ENCODE measurements around the gene ACADS.

The ACADS gene

DNA sequence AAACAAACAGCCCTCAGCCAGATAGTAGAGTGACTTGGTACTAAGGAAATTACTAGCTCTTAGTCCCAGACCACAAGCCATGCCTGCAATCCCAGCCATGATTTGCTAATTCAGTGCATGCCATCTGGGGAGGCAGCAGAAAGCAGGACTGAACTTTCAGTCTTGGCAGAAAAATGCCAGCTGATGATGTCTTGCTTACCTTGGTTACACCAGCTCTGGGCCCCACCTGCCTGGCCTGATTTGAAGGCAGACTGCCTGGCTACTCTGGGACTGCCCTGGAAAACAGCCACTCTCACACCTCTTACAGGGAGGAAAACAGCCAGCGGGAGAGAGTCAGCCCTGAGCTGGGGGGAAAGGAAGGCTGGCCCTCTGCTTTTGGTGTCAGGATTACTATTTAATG lies 20.0 kb upstream of the ACADS start:
- POLR2A ChIA-PET: no interaction called here
- no peak overlapping the region for H3K4me3 ChIP-seq (ENCODE audit: low read depth, low read length)
- CTCF ChIA-PET: interaction anchor here (1.1 to 1.2 kb wide), 3 partner anchors 11 to 124 kb away, joined by 3 read pairs; partner anchors contain the start of gene POP5
- DNase-seq (ENCODE audit: low read depth, low spot score): no peak
- TF ChIP-seq, protein P1, sequence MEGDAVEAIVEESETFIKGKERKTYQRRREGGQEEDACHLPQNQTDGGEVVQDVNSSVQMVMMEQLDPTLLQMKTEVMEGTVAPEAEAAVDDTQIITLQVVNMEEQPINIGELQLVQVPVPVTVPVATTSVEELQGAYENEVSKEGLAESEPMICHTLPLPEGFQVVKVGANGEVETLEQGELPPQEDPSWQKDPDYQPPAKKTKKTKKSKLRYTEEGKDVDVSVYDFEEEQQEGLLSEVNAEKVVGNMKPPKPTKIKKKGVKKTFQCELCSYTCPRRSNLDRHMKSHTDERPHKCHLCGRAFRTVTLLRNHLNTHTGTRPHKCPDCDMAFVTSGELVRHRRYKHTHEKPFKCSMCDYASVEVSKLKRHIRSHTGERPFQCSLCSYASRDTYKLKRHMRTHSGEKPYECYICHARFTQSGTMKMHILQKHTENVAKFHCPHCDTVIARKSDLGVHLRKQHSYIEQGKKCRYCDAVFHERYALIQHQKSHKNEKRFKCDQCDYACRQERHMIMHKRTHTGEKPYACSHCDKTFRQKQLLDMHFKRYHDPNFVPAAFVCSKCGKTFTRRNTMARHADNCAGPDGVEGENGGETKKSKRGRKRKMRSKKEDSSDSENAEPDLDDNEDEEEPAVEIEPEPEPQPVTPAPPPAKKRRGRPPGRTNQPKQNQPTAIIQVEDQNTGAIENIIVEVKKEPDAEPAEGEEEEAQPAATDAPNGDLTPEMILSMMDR (IDR thresholded peaks at IDR 0.05; ENCODE audit: insufficient read depth, low read length, missing control alignments): no peak

DNA sequence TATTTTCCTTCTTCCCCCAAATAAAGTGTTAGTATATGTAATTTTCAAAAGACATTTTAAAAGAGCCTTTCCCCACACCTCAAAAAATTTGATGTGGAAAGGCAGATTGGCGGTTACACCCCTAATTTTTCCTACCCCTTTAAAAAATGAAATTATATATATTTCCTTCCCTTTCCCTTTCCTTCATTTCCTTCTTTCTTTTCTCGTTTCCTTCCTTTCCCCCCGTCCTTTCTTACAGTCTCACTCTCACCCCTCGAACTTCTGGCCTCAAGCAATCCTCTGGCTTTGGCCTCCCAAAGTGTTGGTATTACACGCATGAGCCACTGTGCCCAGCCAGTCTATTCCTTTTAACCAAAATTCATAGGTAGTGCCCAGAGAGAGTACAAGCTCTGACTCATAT lies 19.6 kb upstream of the ACADS start:
- ChIA-PET CTCF (interaction anchor here (1.1 to 1.2 kb wide), 3 partner anchors 11 to 125 kb away, joined by 3 read pairs; partner anchors contain the start of gene POP5), POLR2A (no interaction called here)
- no peak overlapping the region for H3K4me3 ChIP-seq (ENCODE audit: low read depth, low read length)
- TF ChIP-seq, protein P1 (IDR thresholded peaks at IDR 0.05; ENCODE audit: insufficient read depth, low read length, missing control alignments): no peak
- DNase-seq (ENCODE audit: low read depth, low spot score): no peak

DNA sequence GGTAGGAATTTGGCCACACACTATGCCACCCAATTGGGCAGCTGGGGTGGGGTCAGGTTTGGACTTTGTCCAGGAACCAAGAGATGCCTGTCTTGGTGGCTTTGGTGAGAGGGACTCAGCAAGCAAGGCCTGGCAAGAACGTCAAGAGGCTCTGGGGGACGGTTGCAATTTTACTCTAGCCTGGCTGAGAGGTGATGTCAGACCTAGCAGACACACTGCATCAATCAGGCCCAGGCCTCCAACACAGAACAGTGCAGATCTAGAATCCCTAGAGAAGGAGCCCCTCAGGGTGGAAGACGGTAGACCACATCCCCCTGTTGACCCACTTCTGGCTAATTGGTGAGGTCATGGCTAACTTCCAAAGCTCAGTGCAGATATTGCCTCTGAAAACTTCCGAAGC lies 17.0 kb upstream of the ACADS start:
- POLR2A ChIA-PET: no interaction called here
- no peak for DNase-seq (ENCODE audit: low read depth, low spot score)
- TF ChIP-seq, protein P1 (IDR thresholded peaks at IDR 0.05; ENCODE audit: insufficient read depth, low read length, missing control alignments): no peak
- CTCF ChIA-PET: interaction anchor here (1.2 to 4.4 kb wide), 3 partner anchors 18 to 126 kb away, joined by 3 to 48 read pairs (median 3); no protein-coding TSS in a partner anchor
- H3K4me3 ChIP-seq (ENCODE audit: low read depth, low read length): no peak overlapping the region

DNA sequence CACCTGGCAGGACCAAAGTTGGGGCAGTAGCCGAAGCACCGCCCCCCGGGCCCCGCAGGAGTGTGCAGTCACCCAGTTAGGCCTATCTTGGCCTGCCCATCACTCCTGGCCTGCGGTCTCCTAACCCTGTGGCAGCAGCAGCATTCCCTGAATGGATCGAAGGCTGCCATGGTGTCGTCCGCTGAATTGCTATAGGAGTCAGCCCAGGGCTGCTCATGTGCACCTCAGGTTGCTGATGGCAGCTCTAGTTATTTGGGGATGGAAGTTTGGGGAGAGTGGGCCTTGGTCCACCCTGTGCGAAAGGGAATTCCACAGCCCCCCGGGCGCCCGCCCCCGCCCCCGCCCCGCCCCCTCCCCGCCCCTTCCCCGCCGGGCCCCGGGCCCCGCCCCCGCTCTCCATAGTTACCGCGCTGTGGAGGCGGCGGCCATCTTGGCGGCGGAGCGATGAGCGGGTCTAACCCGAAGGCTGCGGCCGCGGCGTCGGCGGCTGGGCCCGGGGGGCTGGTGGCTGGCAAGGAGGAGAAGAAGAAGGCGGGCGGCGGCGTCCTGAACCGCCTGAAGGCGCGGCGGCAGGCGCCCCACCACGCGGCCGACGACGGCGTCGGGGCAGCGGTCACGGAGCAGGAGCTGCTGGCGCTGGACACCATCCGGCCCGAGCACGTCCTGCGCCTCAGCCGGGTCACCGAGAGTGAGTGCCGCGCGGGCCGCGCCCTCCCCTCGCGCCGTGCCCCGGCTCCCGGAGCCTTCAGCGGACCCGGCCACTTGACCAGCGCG lies 15.4 kb upstream of the ACADS start, which contains the start of gene UNC119B:
TSS of gene UNC119B (plus strand) at position 428 of the 774 bp plus-strand sequence. CDS start at position 445, 17 bp downstream.
- POLR2A ChIA-PET: interaction anchor here (2.3 kb wide), 1 partner anchor 10 kb away, joined by 10 read pairs; no protein-coding TSS in a partner anchor
- TF ChIP-seq, protein P1 (IDR thresholded peaks at IDR 0.05; ENCODE audit: insufficient read depth, low read length, missing control alignments): no peak
- H3K4me3 ChIP-seq (ENCODE audit: low read depth, low read length): peak within 1 kb of the TSS; percentile 75
- DNase-seq (ENCODE audit: low read depth, low spot score): no peak
- CTCF ChIA-PET: interaction anchor here (0.8 to 4.4 kb wide), 7 partner anchors 10 to 300 kb away, joined by 3 to 48 read pairs (median 15); partner anchors contain the start of gene POP5

DNA sequence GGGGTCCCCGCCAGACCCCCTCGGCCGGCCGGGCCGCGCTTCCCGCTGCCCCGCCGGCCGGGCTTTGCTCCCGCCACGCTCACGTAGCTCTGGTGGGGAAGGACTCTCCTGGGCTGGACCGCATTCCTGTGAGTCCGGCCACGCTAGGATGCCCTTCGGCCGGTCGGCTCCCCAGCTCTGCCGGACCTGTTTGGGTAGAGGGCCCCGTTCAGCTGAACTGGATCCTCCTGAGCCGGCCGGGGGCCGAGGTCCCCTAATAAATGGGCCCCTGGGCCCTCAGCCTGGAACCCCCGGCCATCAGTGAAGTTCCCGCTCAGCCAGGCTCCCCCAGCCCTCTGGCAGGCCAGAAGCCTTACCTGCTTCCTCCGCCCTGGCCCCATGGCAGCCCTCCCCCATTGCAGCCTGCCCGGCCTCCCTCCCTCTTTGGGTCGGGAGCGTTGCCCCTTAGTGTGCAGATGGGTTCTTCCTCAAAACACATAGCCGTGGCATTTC lies 14.8 kb upstream of the ACADS start:
- ChIA-PET CTCF (interaction anchor here (1.0 to 4.4 kb wide), 8 partner anchors 10 to 261 kb away, joined by 3 to 48 read pairs (median 15); partner anchors contain the start of gene POP5), POLR2A (interaction anchor here (2.3 kb wide), 1 partner anchor 9 kb away, joined by 10 read pairs; no protein-coding TSS in a partner anchor)
- TF ChIP-seq, protein P1 (IDR thresholded peaks at IDR 0.05; ENCODE audit: insufficient read depth, low read length, missing control alignments): no peak
- DNase-seq (ENCODE audit: low read depth, low spot score): no peak
- peak overlapping the region; percentile 75 for H3K4me3 ChIP-seq (ENCODE audit: low read depth, low read length)

DNA sequence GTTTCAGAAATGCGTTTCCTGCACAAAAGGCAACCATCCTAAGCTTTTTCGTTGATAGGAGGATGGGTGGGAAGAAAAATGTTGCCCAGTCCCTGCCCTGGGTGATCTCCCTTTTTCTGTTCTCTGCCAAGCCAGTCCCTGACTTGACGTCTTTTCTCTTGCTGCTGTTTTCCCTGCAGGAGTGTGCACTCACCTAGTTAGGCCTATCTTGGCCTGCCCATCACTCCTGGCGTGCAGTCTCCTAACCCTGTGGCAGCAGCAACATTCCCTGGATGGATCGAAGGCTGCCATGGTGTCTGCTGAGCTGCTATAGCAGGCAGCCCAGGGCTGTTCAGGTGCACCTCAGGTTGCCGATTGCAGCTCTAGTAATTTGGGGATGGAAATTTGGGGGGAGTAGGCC lies 14.2 kb upstream of the ACADS start:
- POLR2A ChIA-PET: interaction anchor here (2.3 kb wide), 1 partner anchor 9 kb away, joined by 10 read pairs; no protein-coding TSS in a partner anchor
- CTCF ChIA-PET: interaction anchor here (0.6 to 4.4 kb wide), 11 partner anchors 9 to 260 kb away, joined by 3 to 48 read pairs (median 5); partner anchors contain the start of gene POP5
- H3K4me3 ChIP-seq (ENCODE audit: low read depth, low read length): peak overlapping the region; percentile 75
- TF ChIP-seq, protein P1 (IDR thresholded peaks at IDR 0.05; ENCODE audit: insufficient read depth, low read length, missing control alignments): no peak
- DNase-seq (ENCODE audit: low read depth, low spot score): no peak

All from AG04449 (cell line).